Osteoblast (primary cell): ENCODE results near the gene PHKA2. TPM values are rescaled to one million over a fixed set of nuclear protein-coding genes. Genes with fewer than 3 reads are reported as not detected.
"Not testable (repeated sequence)": the region's sequence is repeated elsewhere in the genome, so short reads cannot be mapped to it uniquely, and the experiment has no call there.

Experiments
- DNase-seq: peaks from one replicate; pipeline ENCODE4 v3.0.0; 2011; ENCODE audit warnings: low spot score, mixed read lengths; ENCODE audit not compliant: insufficient read length; ENCODE audit errors: missing footprints
- H2AFZ ChIP-seq: 2 replicates; pipeline ENCODE4 v1.6.0; 2011; ENCODE audit warnings: mild to moderate bottlenecking, low read length
- H3K27ac ChIP-seq: 2 replicates; pipeline ENCODE4 v1.5.1; 2011; ENCODE audit warnings: mild to moderate bottlenecking, low read depth, low read length, moderate library complexity
- H3K27me3 ChIP-seq: 2 replicates; pipeline ENCODE4 v1.6.0; 2012; ENCODE audit warnings: mild to moderate bottlenecking, control low read depth, inconsistent platforms, low read length, moderate library complexity; ENCODE audit not compliant: insufficient read depth
- H3K36me3 ChIP-seq: 2 replicates; pipeline ENCODE4 v1.5.1; 2011; ENCODE audit warnings: mild to moderate bottlenecking, low read length, control low read depth, moderate library complexity; ENCODE audit not compliant: insufficient read depth
- H3K4me1 ChIP-seq: 2 replicates; pipeline ENCODE4 v1.5.1; 2011; ENCODE audit warnings: mild to moderate bottlenecking, low read length, control low read depth, moderate library complexity; ENCODE audit not compliant: insufficient read depth
- H3K4me2 ChIP-seq: 2 replicates; pipeline ENCODE4 v1.6.0; 2011; ENCODE audit warnings: mild to moderate bottlenecking, low read length; ENCODE audit not compliant: insufficient read depth
- H3K4me3 ChIP-seq: fragments of 200-600 bp; sonication (generic); 3 replicates; pipeline ENCODE4 v1.5.1; 2012; ENCODE audit warnings: mild to moderate bottlenecking, low read length, inconsistent platforms; ENCODE audit not compliant: insufficient read depth
- H3K79me2 ChIP-seq: 2 replicates; pipeline ENCODE4 v1.6.0; 2012; ENCODE audit warnings: mild to moderate bottlenecking, low read length, control low read depth, inconsistent platforms; ENCODE audit not compliant: insufficient read depth
- H3K9me3 ChIP-seq: 2 replicates; pipeline ENCODE4 v1.5.1; 2011; ENCODE audit warnings: low read depth, low read length, control low read depth
- H4K20me1 ChIP-seq: 2 replicates; pipeline ENCODE4 v1.6.0; 2012; ENCODE audit warnings: mild to moderate bottlenecking, low read length, control low read depth; ENCODE audit not compliant: insufficient read depth
- total RNA-seq: library from RNA; depleted of rRNA; stranded (reverse); fragments of >200 nt; gene quantifications from 2 replicates; pipeline ENCODE4 v1.2.3, GENCODE V29; 2012
- TF ChIP-seq, protein P1 (sequence below): IDR thresholded peaks from 2 replicates; pipeline ENCODE4 v1.5.1; 2011; ENCODE audit warnings: mild to moderate bottlenecking, low read depth, low read length, moderate library complexity; ENCODE audit errors: extremely low read depth

PHKA2 gene
- total RNA-seq, 1 donor: 13.8 TPM

DNA sequence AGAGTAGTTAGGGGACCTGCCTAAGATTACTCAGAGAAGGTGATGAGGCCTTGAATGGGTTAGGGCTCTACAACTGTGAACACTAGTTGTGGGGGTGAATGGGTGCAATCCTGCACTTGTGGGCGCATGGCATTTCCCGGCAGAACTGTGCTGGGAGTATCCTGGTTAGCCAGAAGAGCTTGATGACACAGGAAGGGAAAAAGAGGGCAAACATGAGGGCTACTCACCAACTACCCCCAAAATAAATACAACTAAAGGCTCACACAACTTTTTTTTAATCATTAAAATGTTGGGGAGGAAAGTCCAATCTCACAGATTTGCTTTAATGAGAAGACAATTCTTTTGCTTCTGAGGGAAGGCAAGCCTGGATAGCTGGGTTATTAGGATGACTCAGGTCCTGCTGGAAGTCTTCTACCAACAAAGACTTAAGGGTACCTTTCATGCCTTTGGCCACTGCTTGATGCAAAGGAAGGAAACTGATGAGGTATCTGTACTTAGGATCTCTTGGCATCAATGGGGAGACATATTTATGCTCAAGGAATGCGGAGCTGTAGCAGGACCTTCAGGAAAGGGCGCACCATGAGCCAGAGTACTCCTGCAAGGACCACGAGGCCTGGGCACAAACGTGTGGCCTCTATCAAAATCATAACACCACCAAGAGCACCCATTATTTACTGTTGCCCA is 2.6 kb downstream of the PHKA2 start:
- H3K27ac ChIP-seq: no peak overlapping the region
- H3K9me3 ChIP-seq: no peaks in the 10 kb centered on the region
- peaks cover 22% of the 10 kb centered on the region for H3K79me2 ChIP-seq
- H3K27me3 ChIP-seq: no peaks in the 10 kb centered on the region
- H3K4me2 ChIP-seq: no peak overlapping the region
- peaks cover 9% of the 10 kb centered on the region for H3K4me1 ChIP-seq
- no peaks in the 10 kb centered on the region for H3K36me3 ChIP-seq
- H2AFZ ChIP-seq: no peak overlapping the region
- TF ChIP-seq, protein P1, sequence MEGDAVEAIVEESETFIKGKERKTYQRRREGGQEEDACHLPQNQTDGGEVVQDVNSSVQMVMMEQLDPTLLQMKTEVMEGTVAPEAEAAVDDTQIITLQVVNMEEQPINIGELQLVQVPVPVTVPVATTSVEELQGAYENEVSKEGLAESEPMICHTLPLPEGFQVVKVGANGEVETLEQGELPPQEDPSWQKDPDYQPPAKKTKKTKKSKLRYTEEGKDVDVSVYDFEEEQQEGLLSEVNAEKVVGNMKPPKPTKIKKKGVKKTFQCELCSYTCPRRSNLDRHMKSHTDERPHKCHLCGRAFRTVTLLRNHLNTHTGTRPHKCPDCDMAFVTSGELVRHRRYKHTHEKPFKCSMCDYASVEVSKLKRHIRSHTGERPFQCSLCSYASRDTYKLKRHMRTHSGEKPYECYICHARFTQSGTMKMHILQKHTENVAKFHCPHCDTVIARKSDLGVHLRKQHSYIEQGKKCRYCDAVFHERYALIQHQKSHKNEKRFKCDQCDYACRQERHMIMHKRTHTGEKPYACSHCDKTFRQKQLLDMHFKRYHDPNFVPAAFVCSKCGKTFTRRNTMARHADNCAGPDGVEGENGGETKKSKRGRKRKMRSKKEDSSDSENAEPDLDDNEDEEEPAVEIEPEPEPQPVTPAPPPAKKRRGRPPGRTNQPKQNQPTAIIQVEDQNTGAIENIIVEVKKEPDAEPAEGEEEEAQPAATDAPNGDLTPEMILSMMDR: no peak
- DNase-seq: no peak
- no peaks in the 10 kb centered on the region for H4K20me1 ChIP-seq
- no peak overlapping the region for H3K4me3 ChIP-seq

GRCh38 chrX:18980262-18980661 is 3.7 kb downstream of the PHKA2 start:
- not testable (repeated sequence) for H3K36me3 ChIP-seq, H4K20me1 ChIP-seq, H3K4me3 ChIP-seq, H2AFZ ChIP-seq, H3K9me3 ChIP-seq, DNase-seq, H3K27me3 ChIP-seq, H3K4me1 ChIP-seq, H3K27ac ChIP-seq, H3K4me2 ChIP-seq
- H3K79me2 ChIP-seq: peaks cover 17% of the 10 kb centered on the region

DNA sequence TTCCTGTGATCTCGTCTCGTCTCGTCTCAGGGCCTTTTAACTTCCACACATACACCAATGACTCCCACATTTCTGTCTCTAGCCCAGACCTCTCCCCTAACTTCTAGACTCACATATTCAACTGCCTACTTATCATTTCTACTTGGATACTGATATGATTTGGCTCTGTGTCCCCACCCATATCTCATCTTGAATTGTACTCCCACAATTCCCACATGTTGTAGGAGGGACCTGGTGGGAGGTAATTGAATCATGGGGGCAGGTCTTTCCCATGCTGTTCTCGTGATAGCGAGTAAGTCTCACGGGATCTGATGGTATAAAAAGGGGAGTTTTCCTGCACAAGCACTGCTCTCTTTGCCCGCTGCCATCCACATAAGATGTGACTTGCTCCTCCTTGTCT is 8.9 kb downstream of the PHKA2 start:
- Histone ChIP-seq H3K27me3 (no peaks in the 10 kb centered on the region), H3K9me3 (no peaks in the 10 kb centered on the region), H3K4me2 (no peak overlapping the region), H3K79me2 (no peaks in the 10 kb centered on the region), H3K4me3 (no peak overlapping the region), H3K27ac (no peak overlapping the region), H2AFZ (no peak overlapping the region), H4K20me1 (no peaks in the 10 kb centered on the region), H3K4me1 (no peaks in the 10 kb centered on the region), H3K36me3 (no peaks in the 10 kb centered on the region)
- DNase-seq: no peak
- TF ChIP-seq, protein P1: no peak

DNA sequence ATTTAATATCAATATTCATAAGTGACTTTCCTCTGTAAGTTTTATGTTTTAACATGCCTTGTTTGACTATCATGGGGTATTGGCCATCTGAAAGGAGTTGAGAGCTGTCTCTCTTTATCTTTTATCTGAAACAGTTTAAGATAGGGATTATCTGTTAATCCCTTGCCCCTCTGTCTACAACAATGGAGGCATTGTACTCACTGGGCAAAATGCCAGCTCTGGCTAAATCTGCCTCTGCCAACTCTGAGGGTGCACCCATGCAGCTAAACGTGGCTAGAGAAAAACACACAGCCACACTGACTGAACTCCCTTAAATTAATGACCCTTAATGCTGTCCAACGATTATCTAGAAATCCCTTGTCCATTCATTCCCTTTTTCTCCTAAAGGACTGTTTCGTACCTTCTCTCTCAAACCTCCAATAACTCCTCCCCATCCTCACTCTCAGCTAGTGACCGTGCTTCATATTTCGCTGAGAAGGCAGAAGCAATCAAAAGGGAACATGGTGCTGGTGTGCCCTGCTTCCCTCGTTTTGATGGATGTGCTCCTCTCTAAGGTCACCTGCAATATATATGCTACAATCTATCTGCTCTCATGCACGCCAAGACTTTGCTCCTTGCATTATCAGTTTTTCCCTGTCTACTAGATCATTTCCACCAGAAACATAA is 10.3 kb downstream of the PHKA2 start:
- Histone ChIP-seq H4K20me1 (no peaks in the 10 kb centered on the region), H3K79me2 (no peaks in the 10 kb centered on the region), H3K4me3 (no peak overlapping the region), H3K36me3 (no peaks in the 10 kb centered on the region), H3K27ac (no peak overlapping the region), H2AFZ (no peak overlapping the region), H3K27me3 (no peaks in the 10 kb centered on the region), H3K4me1 (no peaks in the 10 kb centered on the region), H3K4me2 (no peak overlapping the region), H3K9me3 (no peaks in the 10 kb centered on the region)
- TF ChIP-seq, protein P1: no peak
- DNase-seq: no peak
